ENCODE data around the gene AUTS2. TPM values are rescaled to one million over a fixed set of nuclear protein-coding genes. Genes with fewer than 3 reads are reported as not detected.

AUTS2 gene
- total and polyA plus RNA-seq, 10 of the 15 experiments (the other 5 are each of a cell fraction or from before 2014, with no cell fraction given) = 6.4 to 55.6 (median 21.6) TPM

- DNase-seq (ENCODE audit: low read depth, low spot score) (no peak), FAIRE-seq (no peak), ATAC-seq (no peak)
- TF ChIP-seq SKIL (IDR thresholded peaks at IDR 0.05; ENCODE audit: low read depth, poor library complexity, severe bottlenecking) = no peak
- no peak for TF ChIP-seq SPI1 (IDR thresholded peaks at IDR 0.05; ENCODE audit: borderline replicate concordance, insufficient read depth, low read depth, low read length)
- TF ChIP-seq BACH1 (IDR thresholded peaks at IDR 0.05; ENCODE audit: borderline replicate concordance) = no peak
- TF ChIP-seq SUZ12 (IDR thresholded peaks at IDR 0.05; ENCODE audit: unreplicated experiment) = no peak
- TF ChIP-seq NR2C2 (IDR thresholded peaks at IDR 0.05; ENCODE audit: borderline replicate concordance, control insufficient read depth, insufficient read length, low read depth) = no peak
- no peak for TF ChIP-seq MTA3 (IDR thresholded peaks at IDR 0.05; ENCODE audit: borderline replicate concordance, low read length)
- TF ChIP-seq, protein P1, sequence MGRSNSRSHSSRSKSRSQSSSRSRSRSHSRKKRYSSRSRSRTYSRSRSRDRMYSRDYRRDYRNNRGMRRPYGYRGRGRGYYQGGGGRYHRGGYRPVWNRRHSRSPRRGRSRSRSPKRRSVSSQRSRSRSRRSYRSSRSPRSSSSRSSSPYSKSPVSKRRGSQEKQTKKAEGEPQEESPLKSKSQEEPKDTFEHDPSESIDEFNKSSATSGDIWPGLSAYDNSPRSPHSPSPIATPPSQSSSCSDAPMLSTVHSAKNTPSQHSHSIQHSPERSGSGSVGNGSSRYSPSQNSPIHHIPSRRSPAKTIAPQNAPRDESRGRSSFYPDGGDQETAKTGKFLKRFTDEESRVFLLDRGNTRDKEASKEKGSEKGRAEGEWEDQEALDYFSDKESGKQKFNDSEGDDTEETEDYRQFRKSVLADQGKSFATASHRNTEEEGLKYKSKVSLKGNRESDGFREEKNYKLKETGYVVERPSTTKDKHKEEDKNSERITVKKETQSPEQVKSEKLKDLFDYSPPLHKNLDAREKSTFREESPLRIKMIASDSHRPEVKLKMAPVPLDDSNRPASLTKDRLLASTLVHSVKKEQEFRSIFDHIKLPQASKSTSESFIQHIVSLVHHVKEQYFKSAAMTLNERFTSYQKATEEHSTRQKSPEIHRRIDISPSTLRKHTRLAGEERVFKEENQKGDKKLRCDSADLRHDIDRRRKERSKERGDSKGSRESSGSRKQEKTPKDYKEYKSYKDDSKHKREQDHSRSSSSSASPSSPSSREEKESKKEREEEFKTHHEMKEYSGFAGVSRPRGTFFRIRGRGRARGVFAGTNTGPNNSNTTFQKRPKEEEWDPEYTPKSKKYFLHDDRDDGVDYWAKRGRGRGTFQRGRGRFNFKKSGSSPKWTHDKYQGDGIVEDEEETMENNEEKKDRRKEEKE (IDR thresholded peaks at IDR 0.05) = no peak
- TF ChIP-seq POU2F2 (IDR thresholded peaks at IDR 0.05; ENCODE audit: borderline replicate concordance, low read depth, low read length) = no peak
- no peak for TF ChIP-seq NR2C1 (IDR thresholded peaks at IDR 0.05)
- TF ChIP-seq, protein P2, sequence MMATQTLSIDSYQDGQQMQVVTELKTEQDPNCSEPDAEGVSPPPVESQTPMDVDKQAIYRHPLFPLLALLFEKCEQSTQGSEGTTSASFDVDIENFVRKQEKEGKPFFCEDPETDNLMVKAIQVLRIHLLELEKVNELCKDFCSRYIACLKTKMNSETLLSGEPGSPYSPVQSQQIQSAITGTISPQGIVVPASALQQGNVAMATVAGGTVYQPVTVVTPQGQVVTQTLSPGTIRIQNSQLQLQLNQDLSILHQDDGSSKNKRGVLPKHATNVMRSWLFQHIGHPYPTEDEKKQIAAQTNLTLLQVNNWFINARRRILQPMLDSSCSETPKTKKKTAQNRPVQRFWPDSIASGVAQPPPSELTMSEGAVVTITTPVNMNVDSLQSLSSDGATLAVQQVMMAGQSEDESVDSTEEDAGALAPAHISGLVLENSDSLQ (IDR thresholded peaks at IDR 0.05) = no peak
- Histone ChIP-seq H3K4me3 (no peak overlapping the region), H4K20me1 (ENCODE audit: control insufficient read depth, insufficient read depth) (no peaks in the 10 kb centered on the region), H3K4me1 (ENCODE audit: control insufficient read depth, insufficient read depth, low read length) (peaks cover 21% of the 10 kb centered on the region), H3K9me3 (replicated peaks; ENCODE audit: control insufficient read depth, insufficient read depth, low read length) (peaks cover 5% of the 10 kb centered on the region; the same call in 2 of the 3 replicates), H3K4me2 (ENCODE audit: control insufficient read depth, insufficient read depth) (no peak overlapping the region), H3K27ac (ENCODE audit: control insufficient read depth, insufficient read depth) (peak overlapping the region; percentile 9; the same call in 1 of the 2 replicates), H3K36me3 (ENCODE audit: control insufficient read depth in 2 of 2, insufficient read depth in 2 of 2, low read length in 1 of 2) (no peaks in the 10 kb centered on the region; a peak in 2 of 4 replicates), H3K9ac (ENCODE audit: control insufficient read depth, insufficient read depth, low read length) (no peak overlapping the region), H2AFZ (ENCODE audit: control insufficient read depth, low read depth, low read length) (no peak overlapping the region), H3K27me3 (replicated peaks in 1 of 2; ENCODE audit: control insufficient read depth in 2 of 2, insufficient read depth in 2 of 2, low read length in 1 of 2) (no peaks in the 10 kb centered on the region), H3K79me2 (ENCODE audit: control insufficient read depth, insufficient read depth, low read length) (peaks cover 81% of the 10 kb centered on the region)
- intact Hi-C loops (cut with micrococcal nuclease; ENCODE audit: unreplicated experiment) = no loop called here
- ChIA-PET POLR2A (interaction anchor here (0.8 to 1.2 kb wide), 5 partner anchors 9 to 38 kb away, joined by 3 to 8 read pairs (median 4); no protein-coding TSS in a partner anchor), CTCF (interaction anchor here (0.8 to 2.0 kb wide), 4 partner anchors 12 to 40 kb away, joined by 3 to 4 read pairs (median 4); no protein-coding TSS in a partner anchor), RAD21 (ENCODE audit: unreplicated experiment) (interaction anchor here (0.9 to 1.4 kb wide), 2 partner anchors 29 to 41 kb away, joined by 3 to 5 read pairs; no protein-coding TSS in a partner anchor), SMC1A (ENCODE audit: uncharacterized antibody, unreplicated experiment) (interaction anchor here (0.9 to 4.6 kb wide), 5 partner anchors 9 to 28 kb away, joined by 3 to 20 read pairs (median 4); no protein-coding TSS in a partner anchor)
- no TSS peak for BruUV-seq (replicated peaks)
- in situ Hi-C loops (cut with MboI) = no loop called here
- 85% methylated on average over 11 of the region's 11 CpGs for WGBS (ENCODE audit: insufficient coverage, insufficient replicate concordance, low lambda C conversion rate, missing lambda C conversion rate)
These were observed 1137.0 kb downstream of the AUTS2 start for GRCh38 chr7:70735313-70735712.

All from GM12878 (cell line).